Neural cell (in vitro differentiated cells): ENCODE measurements around the gene GSE1. TPM values are rescaled to one million over a fixed set of nuclear protein-coding genes. Genes with fewer than 3 reads are reported as not detected.

Source experiments
- H2AFZ ChIP-seq: fragments of 200-600, 300-800 bp; sonication (generic), shearing (Covaris generic); 2 replicates; pipeline ENCODE4 v1.6.0; 2014; ENCODE audit warnings: low read depth, mild to moderate bottlenecking, antibody characterized with exemption, low read length, moderate library complexity
- H3F3A ChIP-seq: fragments of 200-600 bp; shearing (Covaris generic); 2 replicates; pipeline ENCODE4 v1.6.1; 2016; ENCODE audit warnings: mild to moderate bottlenecking, moderate library complexity, mixed read lengths, antibody characterized with exemption, low read length; ENCODE audit not compliant: insufficient read depth, poor library complexity, severe bottlenecking
- H3K27ac ChIP-seq: fragments of 200-600, 300-800 bp; sonication (generic), shearing (Covaris generic); 2 replicates; pipeline ENCODE4 v1.5.1; 2014; ENCODE audit warnings: mild to moderate bottlenecking, low read length, moderate library complexity
- H3K27me3 ChIP-seq: fragments of 300-800, 200-600 bp; sonication (generic), shearing (Covaris generic); 2 replicates; pipeline ENCODE4 v1.6.0; 2014; ENCODE audit warnings: mild to moderate bottlenecking, low read depth, low read length, moderate library complexity; ENCODE audit not compliant: insufficient read depth
- H3K36me3 ChIP-seq: fragments of 300-800, 200-600 bp; sonication (generic), shearing (Covaris generic); 2 replicates; pipeline ENCODE4 v1.5.1; 2014; ENCODE audit warnings: mild to moderate bottlenecking, antibody characterized with exemption, low read length, moderate library complexity; ENCODE audit not compliant: insufficient read depth
- H3K4me2 ChIP-seq: fragments of 300-800, 200-600 bp; sonication (generic), shearing (Covaris generic); 2 replicates; pipeline ENCODE4 v1.6.0; 2014; ENCODE audit warnings: mild to moderate bottlenecking, low read length
- H3K4me3 ChIP-seq: fragments of 300-800, 200-600 bp; sonication (generic), shearing (Covaris generic); 2 replicates; pipeline ENCODE4 v1.5.1; 2014; ENCODE audit warnings: mild to moderate bottlenecking, low read length, moderate library complexity
- H3K79me2 ChIP-seq: fragments of 200-600 bp; shearing (Covaris generic); replicated peaks from 2 replicates; pipeline ENCODE4 v1.6.0; 2014; ENCODE audit warnings: mild to moderate bottlenecking, low read length, moderate library complexity; ENCODE audit not compliant: insufficient read depth
- H3K9ac ChIP-seq: fragments of 300-800, 200-600 bp; sonication (generic), shearing (Covaris generic); 2 replicates; pipeline ENCODE4 v1.6.1; 2016; ENCODE audit warnings: mild to moderate bottlenecking, low read length, mixed read lengths
- H3K9me2 ChIP-seq: fragments of 200-600 bp; shearing (Covaris generic); 2 replicates; pipeline ENCODE4 v1.6.1; 2016; ENCODE audit warnings: mild to moderate bottlenecking, low read length, mixed read lengths; ENCODE audit not compliant: insufficient read depth
- H3K9me3 ChIP-seq: fragments of 200-600, 300-800 bp; sonication (generic), shearing (Covaris generic); 2 replicates; pipeline ENCODE4 v1.6.1; 2016; ENCODE audit warnings: mild to moderate bottlenecking, mixed run types, low read length, moderate library complexity, mixed read lengths
- H4K20me1 ChIP-seq: fragments of 200-600 bp; shearing (Covaris generic); 2 replicates; pipeline ENCODE4 v1.6.1; 2016; ENCODE audit warnings: mild to moderate bottlenecking, mixed run types; ENCODE audit not compliant: insufficient read depth
- CTCF ChIP-seq: fragments of 450-650 bp; IDR thresholded peaks from 2 replicates; pipeline ENCODE4 v1.5.1; 2014; ENCODE audit warnings: antibody characterized with exemption, mild to moderate bottlenecking, moderate library complexity; ENCODE audit not compliant: poor library complexity, severe bottlenecking
- EP300 ChIP-seq: fragments of 450-650 bp; conservative IDR thresholded peaks from 2 replicates; pipeline ENCODE4 v1.6.1; 2014; ENCODE audit warnings: antibody characterized with exemption, mild to moderate bottlenecking, moderate library complexity; ENCODE audit not compliant: poor library complexity, severe bottlenecking
- EZH2 ChIP-seq: fragments of 200-600, 300-800 bp; shearing (Covaris generic), sonication (generic); IDR thresholded peaks from 2 replicates; pipeline ENCODE4 v1.6.1; 2014; ENCODE audit warnings: antibody characterized with exemption, low read length, borderline replicate concordance, mild to moderate bottlenecking; ENCODE audit not compliant: insufficient read depth, poor library complexity, severe bottlenecking
- MXI1 ChIP-seq: fragments of 450-650 bp; conservative IDR thresholded peaks from 2 replicates; pipeline ENCODE4 v1.6.1; 2014; ENCODE audit warnings: antibody characterized with exemption, mild to moderate bottlenecking; ENCODE audit not compliant: poor library complexity, severe bottlenecking
- POLR2AphosphoS5 ChIP-seq: IDR thresholded peaks from 2 replicates; pipeline ENCODE4 v1.6.1; 2012
- RAD21 ChIP-seq: fragments of 450-650 bp; conservative IDR thresholded peaks from 2 replicates; pipeline ENCODE4 v1.6.1; 2014; ENCODE audit warnings: antibody characterized with exemption, mild to moderate bottlenecking, moderate library complexity
- REST ChIP-seq: IDR thresholded peaks from 2 replicates; pipeline ENCODE4 v1.6.1; 2012; ENCODE audit warnings: borderline replicate concordance
- SMC3 ChIP-seq: fragments of 450-650 bp; conservative IDR thresholded peaks from 2 replicates; pipeline ENCODE4 v1.6.1; 2014; ENCODE audit warnings: antibody characterized with exemption, mild to moderate bottlenecking, moderate library complexity; ENCODE audit not compliant: poor library complexity
- TAF1 ChIP-seq: IDR thresholded peaks from 2 replicates; pipeline ENCODE4 v1.6.1; 2012; ENCODE audit warnings: low read depth
- polyA plus RNA-seq: library from polyadenylated mRNA; depleted of rRNA; stranded (reverse); fragments of >200 nt; gene quantifications from 2 replicates; pipeline ENCODE4 v1.2.3, GENCODE V29; 2014

GSE1 gene
- polyA plus RNA-seq, 1 donor from 2014 or later: 35.6 TPM

GRCh38 chr16:85629853-85630252, 16.7 kb downstream of the GSE1 start:
- Histone ChIP-seq H3K36me3 (no peaks in the 10 kb centered on the region), H4K20me1 (peaks cover 7% of the 10 kb centered on the region), H3K9me2 (no peaks in the 10 kb centered on the region), H2AFZ (no peak overlapping the region), H3F3A (peaks cover 4% of the 10 kb centered on the region), H3K27me3 (no peaks in the 10 kb centered on the region), H3K4me3 (no peak overlapping the region), H3K4me2 (no peak overlapping the region), H3K79me2 (peaks cover 81% of the 10 kb centered on the region), H3K9ac (no peak overlapping the region), H3K27ac (no peak overlapping the region), H3K9me3 (no peaks in the 10 kb centered on the region)
- no peak for TF ChIP-seq POLR2AphosphoS5
- TF ChIP-seq CTCF: no peak
- TF ChIP-seq MXI1: no peak

- Histone ChIP-seq H3K9me3 (no peaks in the 10 kb centered on the region), H3F3A (peaks cover 4% of the 10 kb centered on the region), H3K4me3 (no peak overlapping the region), H3K27me3 (no peaks in the 10 kb centered on the region), H2AFZ (no peak overlapping the region), H3K4me2 (no peak overlapping the region), H3K9me2 (no peaks in the 10 kb centered on the region), H3K27ac (no peak overlapping the region), H3K9ac (no peak overlapping the region), H3K36me3 (no peaks in the 10 kb centered on the region), H4K20me1 (peaks cover 7% of the 10 kb centered on the region), H3K79me2 (peaks cover 70% of the 10 kb centered on the region)
- TF ChIP-seq SMC3 (no peak), TAF1 (no peak), RAD21 (no peak), REST (no peak), MXI1 (no peak), EP300 (no peak), POLR2AphosphoS5 (no peak), EZH2 (no peak), CTCF (no peak)
Measured at GRCh38 chr16:85631230-85631629, 18.1 kb downstream of the GSE1 start.
